Measurements from ENCODE around the gene TP63. TPM values are rescaled to one million over a fixed set of nuclear protein-coding genes. Genes with fewer than 3 reads are reported as not detected.

TP63 gene
- total and polyA plus RNA-seq, 2 donors (not counting 3 experiments of a cell fraction or from before 2014, with no cell fraction given) = not detected

- Histone ChIP-seq H2AFZ (ENCODE audit: low read depth, low read length) (no peak overlapping the region), H3K9me1 (replicated peaks; ENCODE audit: control insufficient read depth, extremely low read depth, insufficient read depth, low read length) (no peaks in the 10 kb centered on the region), H3K27ac (ENCODE audit: insufficient read depth, low read depth, low read length) (no peak overlapping the region), H3K27me3 (ENCODE audit: control insufficient read depth in 2 of 2, insufficient read depth in 2 of 2, low read length in 2 of 2) (no peaks in the 10 kb centered on the region), H3K4me3 (replicated peaks in 1 of 3; ENCODE audit: insufficient read depth in 1 of 3, low read depth in 1 of 3, low read length in 3 of 3) (no peak overlapping the region), H3K4me2 (ENCODE audit: insufficient read depth, low read length) (no peak overlapping the region), H3K4me1 (ENCODE audit: control insufficient read depth, extremely low read depth, insufficient read depth, low read length) (no peaks in the 10 kb centered on the region), H3K9ac (replicated peaks; ENCODE audit: extremely low read depth, insufficient read depth, low read length) (no peak overlapping the region), H3K36me3 (ENCODE audit: control insufficient read depth in 2 of 2, extremely low read depth in 1 of 2, insufficient read depth in 2 of 2, low read length in 2 of 2) (no peaks in the 10 kb centered on the region), H4K20me1 (replicated peaks; ENCODE audit: control insufficient read depth, extremely low read depth, insufficient read depth, low read length) (no peaks in the 10 kb centered on the region), H3K79me2 (ENCODE audit: control insufficient read depth, insufficient read depth, low read length) (no peaks in the 10 kb centered on the region), H3K9me3 (replicated peaks; ENCODE audit: control insufficient read depth, insufficient read depth, low read length) (no peaks in the 10 kb centered on the region)
- CTCF ChIA-PET = interaction anchor here (0.9 kb wide), 1 partner anchor 13 kb away, joined by 3 read pairs; no protein-coding TSS in a partner anchor
- dilution Hi-C loops (cut with MboI; ENCODE audit: extremely low pct_ligation_motif_present, low sequenced_read_pairs) = no loop called here
- intact Hi-C loops (cut with micrococcal nuclease) = no loop called here
- BruUV-seq (replicated peaks) = no TSS peak
- FAIRE-seq (no peak), DNase-seq (ENCODE audit: low read depth, low spot score) (no peak)
- POLR2A ChIA-PET = no interaction called here
- TF ChIP-seq FOS (IDR thresholded peaks at IDR 0.05; ENCODE audit: borderline replicate concordance, insufficient read depth, low read length) = no peak
Observed at GRCh38 chr3:189868061-189868460, 236.9 kb downstream of the TP63 start.

GRCh38 chr3:189869165-189869564 is 238.0 kb downstream of the TP63 start:
- H3K79me2 ChIP-seq (ENCODE audit: control insufficient read depth, insufficient read depth, low read length) = no peaks in the 10 kb centered on the region
- DNase-seq (ENCODE audit: low read depth, low spot score) = no peak
- no peak overlapping the region for H3K4me3 ChIP-seq (replicated peaks in 1 of 3; ENCODE audit: insufficient read depth in 1 of 3, low read depth in 1 of 3, low read length in 3 of 3)
- no peak for TF ChIP-seq CTCF (IDR thresholded peaks at IDR 0.05; ENCODE audit: extremely low read depth in 1 of 2, insufficient read depth in 1 of 2, low read depth in 1 of 2, low read length in 2 of 2)
- TF ChIP-seq GATA2 (IDR thresholded peaks at IDR 0.05; ENCODE audit: insufficient read depth, insufficient read length, low read depth, low read length) = no peak
- TF ChIP-seq POLR2A (IDR thresholded peaks at IDR 0.05; ENCODE audit: low read depth, low read length) = no peak
- no peak for TF ChIP-seq MYC (IDR thresholded peaks at IDR 0.05; ENCODE audit: low read depth, low read length)
- no peak for TF ChIP-seq EZH2 (IDR thresholded peaks at IDR 0.05; ENCODE audit: borderline replicate concordance, low read depth, low read length, severe bottlenecking)
- no peak for TF ChIP-seq POLR2AphosphoS5 (IDR thresholded peaks at IDR 0.05; ENCODE audit: insufficient read depth, low read depth, low read length)
- TF ChIP-seq JUN (IDR thresholded peaks at IDR 0.05; ENCODE audit: borderline replicate concordance, insufficient read depth, insufficient read length, low read depth) = no peak
- no peak for TF ChIP-seq MAX (IDR thresholded peaks at IDR 0.05; ENCODE audit: insufficient read depth, insufficient read length)
- no peak for TF ChIP-seq FOS (IDR thresholded peaks at IDR 0.05; ENCODE audit: borderline replicate concordance, insufficient read depth, low read length)
- no peak overlapping the region for H3K4me2 ChIP-seq (ENCODE audit: insufficient read depth, low read length)
- no peaks in the 10 kb centered on the region for H3K9me3 ChIP-seq (replicated peaks; ENCODE audit: control insufficient read depth, insufficient read depth, low read length)
- BruUV-seq (replicated peaks) = no TSS peak
- H3K4me1 ChIP-seq (ENCODE audit: control insufficient read depth, extremely low read depth, insufficient read depth, low read length) = no peaks in the 10 kb centered on the region
- H2AFZ ChIP-seq (ENCODE audit: low read depth, low read length) = no peak overlapping the region
- intact Hi-C loops (cut with micrococcal nuclease) = no loop called here
- H4K20me1 ChIP-seq (replicated peaks; ENCODE audit: control insufficient read depth, extremely low read depth, insufficient read depth, low read length) = no peaks in the 10 kb centered on the region
- POLR2A ChIA-PET = no interaction called here
- no peak overlapping the region for H3K27ac ChIP-seq (ENCODE audit: insufficient read depth, low read depth, low read length)
- H3K9me1 ChIP-seq (replicated peaks; ENCODE audit: control insufficient read depth, extremely low read depth, insufficient read depth, low read length) = no peaks in the 10 kb centered on the region
- CTCF ChIA-PET = no interaction called here
- H3K36me3 ChIP-seq (ENCODE audit: control insufficient read depth in 2 of 2, extremely low read depth in 1 of 2, insufficient read depth in 2 of 2, low read length in 2 of 2) = no peaks in the 10 kb centered on the region
- dilution Hi-C loops (cut with MboI; ENCODE audit: extremely low pct_ligation_motif_present, low sequenced_read_pairs) = no loop called here
- H3K9ac ChIP-seq (replicated peaks; ENCODE audit: extremely low read depth, insufficient read depth, low read length) = no peak overlapping the region
- no peaks in the 10 kb centered on the region for H3K27me3 ChIP-seq (ENCODE audit: control insufficient read depth in 2 of 2, insufficient read depth in 2 of 2, low read length in 2 of 2)
- FAIRE-seq = no peak

Data from endothelial cell of umbilical vein (primary cell).